Superior temporal gyrus (tissue), 1 donor: Measurements from ENCODE around the gene SH3RF2.
"Not testable (repeated sequence)": the region's sequence is repeated elsewhere in the genome, so short reads cannot be mapped to it uniquely, and the experiment has no call there.

ENCODE experiments used
- DNase-seq: peaks from one replicate; pipeline ENCODE4 v3.0.0-alpha.2; 2016; ENCODE audit errors: extremely low spot score

The SH3RF2 gene

DNA sequence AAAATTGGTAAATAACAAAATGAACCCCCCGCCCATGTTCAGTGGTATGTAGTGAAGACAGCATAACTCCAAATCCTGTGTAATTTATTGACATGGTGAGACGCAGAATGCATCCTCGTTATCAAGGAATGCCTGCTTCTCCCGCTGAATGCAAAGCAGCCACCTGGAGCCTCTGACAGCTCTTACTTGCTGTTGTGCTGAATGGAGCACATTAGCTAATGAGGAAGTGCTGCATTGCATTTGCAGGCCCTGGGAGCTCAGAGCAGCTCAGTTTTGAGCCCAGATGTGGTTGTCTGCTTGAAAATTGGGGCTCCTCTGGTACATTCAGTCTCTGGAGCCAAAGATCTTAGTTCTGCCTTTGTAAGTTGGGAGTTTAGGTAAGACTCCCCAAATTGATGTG lies 140.1 kb downstream of the SH3RF2 start:
- no peak for DNase-seq

DNA sequence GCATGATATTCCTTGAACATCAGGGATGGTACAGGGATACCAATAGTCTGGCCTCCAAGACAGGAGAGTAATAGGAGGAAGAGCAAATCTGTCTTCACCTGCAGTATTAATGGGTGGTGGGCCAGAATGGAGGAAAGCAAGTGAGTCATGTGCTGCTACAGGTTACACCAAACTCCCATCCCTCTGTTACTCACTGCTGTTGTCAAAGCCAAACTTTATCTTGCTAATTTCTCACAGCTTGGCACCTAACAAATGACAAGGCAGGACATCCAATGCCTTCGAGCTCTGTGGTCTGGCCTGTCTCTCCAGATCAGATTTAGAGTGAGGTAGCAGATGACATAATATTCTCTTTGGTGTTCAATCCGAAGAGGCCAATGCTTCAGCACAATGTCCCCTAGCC lies 142.2 kb downstream of the SH3RF2 start:
- DNase-seq = no peak

DNA sequence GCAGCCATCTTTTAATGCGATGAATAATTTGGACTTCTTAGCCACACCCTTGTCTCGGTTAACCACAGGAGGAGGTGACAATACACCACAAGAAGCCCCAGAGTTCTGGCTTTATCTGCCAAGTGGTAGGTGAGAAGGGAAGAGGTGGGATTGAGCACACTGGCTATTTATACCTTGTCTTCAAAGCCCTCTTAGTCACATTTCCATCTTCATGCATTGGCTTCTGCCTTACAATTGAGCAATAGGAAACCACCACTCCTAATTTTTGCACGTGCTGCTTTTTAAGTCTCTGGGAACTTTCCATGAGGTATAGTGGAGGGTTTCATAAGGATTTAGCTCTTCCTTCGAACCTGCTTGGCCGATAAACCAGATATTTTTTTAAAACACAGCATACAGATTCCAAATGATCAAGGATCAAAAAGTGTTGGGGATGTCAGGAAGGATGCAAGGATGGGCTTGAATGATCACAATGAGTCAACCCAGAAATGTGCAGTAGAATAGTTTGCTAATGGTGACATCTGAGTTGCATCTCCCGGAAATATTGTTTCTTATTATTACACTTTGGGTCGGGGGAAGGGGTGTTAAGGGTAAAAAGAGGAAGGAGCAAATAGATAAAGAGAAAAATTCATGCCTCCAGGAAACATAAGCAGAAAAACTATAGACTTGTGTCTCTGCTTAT lies 143.5 kb downstream of the SH3RF2 start:
- no peak for DNase-seq

DNA sequence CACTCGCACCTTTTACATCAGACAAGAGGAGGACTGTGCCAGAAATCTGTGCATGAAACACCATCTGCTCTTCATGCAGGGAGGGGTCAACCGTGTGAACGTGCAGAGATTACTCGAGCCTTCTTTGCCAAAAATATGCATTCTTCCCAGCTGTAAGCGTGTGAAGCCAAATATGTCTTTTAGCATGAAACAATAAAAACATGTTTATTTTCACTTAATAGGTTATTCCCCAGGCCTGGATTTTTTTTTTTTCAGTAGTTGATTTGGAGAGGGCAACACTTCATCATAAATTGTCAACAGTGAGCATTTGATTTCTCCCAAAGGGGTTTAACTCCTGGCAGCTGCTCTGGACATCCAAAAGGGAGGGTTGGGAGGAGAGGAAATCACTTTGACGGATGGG lies 145.2 kb downstream of the SH3RF2 start:
- no peak for DNase-seq

DNA sequence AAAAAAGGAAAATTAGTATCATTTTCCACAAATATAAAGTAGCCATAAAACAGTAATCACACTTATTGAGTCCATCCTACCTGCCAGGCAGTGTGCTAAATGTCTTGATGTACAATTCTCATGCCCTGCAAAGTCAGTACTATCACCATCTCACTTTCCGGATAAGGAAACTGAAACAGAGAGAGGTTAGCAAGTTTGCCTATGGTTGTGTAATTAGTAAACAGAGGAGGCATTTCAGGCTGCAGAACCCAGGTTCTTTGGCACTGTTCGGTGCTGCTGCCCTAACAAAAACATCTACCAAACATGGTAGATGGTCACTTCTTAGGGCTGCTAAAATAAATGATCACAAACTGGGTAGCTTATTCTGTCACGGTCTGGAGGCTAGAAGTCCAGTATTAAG lies 146.4 kb downstream of the SH3RF2 start:
- DNase-seq = no peak

DNA sequence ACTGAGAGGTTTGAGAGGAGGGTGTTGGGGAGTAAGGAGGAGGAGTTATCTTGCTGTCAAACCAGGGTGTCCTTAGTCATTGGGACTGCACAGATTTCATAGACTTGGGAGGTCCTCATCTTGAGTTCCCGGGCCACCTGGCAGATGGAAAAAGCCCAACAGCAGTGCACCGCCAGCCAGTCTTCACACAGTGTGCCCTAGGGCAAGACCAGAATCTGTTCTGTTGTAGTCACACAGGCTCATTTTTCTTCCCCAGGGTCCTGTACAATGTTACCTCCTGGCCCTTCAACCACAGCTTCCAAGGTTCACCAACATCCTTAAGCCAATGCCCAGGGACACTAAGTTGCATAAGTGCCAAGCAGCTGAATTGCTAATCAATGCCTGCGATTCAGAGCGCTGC lies 148.0 kb downstream of the SH3RF2 start:
- no peak for DNase-seq

DNA sequence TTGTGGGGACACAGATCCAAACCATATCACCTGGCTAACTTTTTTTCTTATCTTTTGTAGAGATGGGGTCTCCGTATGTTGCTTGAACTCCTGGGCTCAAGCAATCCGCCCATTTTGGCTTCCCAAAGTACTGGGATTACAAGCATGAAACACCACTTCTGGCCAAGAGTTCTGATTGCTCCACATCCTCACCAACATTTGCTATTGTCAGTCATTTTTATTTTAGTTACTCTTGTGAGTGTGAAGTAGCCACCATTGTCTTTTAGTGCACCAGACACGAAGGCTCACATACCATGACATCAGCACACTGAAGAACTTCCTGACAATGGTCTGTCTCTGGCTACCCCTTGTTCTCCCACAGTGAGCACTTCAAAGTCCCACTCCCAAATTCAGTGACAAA lies 151.7 kb downstream of the SH3RF2 start:
- DNase-seq = no peak

DNA sequence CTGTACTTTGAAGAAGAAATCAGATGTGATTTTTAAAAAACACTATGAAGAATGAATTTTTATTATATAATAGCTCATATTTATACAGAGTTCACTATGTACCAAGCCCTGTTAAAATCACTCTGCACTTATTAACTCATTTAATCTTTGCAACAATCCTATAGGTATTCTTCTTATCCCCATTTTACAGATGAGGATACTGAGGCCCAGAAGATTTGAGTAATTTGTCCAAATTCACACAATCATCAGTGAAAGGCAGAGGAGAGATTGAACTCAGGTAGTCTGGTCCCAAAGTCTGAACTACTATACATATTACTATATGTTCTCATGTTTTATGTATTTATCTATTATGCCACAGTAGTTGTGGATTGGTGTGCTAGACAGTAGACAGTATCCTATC lies 152.9 kb downstream of the SH3RF2 start:
- DNase-seq = no peak

DNA sequence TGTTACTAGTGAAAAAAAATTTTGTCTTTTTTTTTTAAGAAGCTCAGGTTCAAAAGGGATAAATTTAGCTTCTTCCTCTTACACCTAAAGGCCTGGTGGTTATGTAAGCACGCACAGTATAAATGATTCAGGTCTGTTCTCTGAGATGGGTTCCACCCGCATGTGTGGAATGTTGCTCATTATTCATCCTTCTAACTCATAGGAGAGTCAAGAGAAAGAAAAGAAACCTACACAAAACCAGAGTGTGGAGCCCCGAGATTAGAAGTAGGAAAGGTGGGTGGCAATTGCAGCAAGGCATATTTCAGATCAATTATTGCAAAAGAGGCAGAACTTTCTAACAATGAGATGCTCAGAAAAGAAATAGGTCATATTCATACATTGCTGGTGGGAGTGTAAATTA lies 155.5 kb downstream of the SH3RF2 start:
- no peak for DNase-seq

DNA sequence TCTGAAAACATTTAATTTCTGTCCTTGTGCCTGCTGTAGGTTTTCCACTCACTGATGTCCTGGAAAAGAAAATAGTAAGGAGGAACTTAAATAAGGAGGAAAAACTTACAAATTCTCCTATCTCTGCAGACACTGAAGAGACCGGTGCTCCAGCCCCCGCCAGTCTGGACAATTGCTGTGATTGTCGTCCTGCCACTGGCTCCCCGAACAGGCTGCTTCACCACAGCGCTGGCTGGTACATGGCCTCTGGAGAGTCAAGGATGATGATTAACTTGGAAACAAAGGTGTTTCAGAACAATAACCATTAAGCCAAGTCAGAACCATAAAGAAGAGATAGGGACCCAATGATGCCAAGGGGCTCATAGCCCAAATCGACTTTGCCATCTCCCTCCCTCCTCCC lies 161.7 kb downstream of the SH3RF2 start:
- DNase-seq = no peak

DNA sequence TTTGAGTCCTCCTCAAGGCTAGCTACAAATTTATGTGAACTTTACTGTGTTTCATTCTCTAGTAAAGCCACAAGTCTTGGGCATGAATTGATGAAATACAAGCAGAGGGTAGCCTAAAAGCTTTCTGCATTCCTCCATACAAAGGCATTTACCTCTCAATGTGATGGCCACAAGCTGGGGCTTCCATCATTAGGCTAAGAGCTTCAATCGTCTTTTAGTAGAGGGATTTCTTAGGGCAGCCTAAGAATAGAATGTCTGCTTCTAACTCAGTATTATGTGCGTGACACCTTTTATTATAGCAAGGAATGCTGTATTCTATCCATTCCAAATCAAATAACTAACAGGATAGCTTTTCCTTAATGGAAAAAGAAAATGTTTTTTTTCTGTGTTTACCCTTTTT lies 165.3 kb downstream of the SH3RF2 start:
- DNase-seq = no peak

DNA sequence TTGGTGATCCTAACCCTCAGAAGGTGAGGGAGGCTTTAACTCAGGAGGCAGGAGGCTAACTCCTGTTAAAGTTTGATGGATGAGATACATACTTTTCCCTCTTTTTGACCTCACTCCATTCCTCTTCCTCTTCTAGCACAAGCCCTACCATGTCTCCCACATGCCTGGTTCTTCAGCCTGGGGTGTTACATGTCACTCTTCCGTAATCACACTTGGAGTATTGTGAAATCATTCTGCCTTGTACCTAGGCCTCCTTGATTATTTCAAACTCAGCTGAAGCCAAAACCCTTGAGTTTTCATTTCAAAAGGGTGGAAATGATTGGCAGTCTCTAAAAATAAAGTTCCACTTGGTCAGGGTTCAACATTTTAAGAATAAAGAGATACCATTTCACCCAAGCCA lies 167.2 kb downstream of the SH3RF2 start:
- DNase-seq = no peak

DNA sequence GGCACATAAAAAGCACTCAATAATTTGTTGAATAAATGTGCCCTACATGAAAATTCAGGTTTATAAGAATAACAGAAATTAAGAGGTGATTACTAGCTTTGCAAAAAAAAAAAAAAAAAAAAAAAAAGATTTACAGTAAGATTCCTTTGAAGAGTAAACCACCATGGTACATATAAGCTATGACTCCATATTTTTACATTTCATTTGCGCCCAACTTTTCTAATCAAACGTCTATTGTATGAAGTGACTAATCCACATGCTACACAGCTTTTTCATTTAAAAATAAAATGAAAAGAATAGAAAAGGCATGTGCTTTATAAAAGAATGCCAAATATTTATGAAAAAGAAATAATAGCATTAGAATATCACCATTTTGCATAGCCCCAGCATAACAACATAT lies 169.1 kb downstream of the SH3RF2 start, which contains the start of gene PLAC8L1:
PLAC8L1 (minus strand) TSS at position 101 of the 400 bp plus-strand sequence. CDS start 1,266 bp downstream, outside the sequence.
- no peak for DNase-seq

DNA sequence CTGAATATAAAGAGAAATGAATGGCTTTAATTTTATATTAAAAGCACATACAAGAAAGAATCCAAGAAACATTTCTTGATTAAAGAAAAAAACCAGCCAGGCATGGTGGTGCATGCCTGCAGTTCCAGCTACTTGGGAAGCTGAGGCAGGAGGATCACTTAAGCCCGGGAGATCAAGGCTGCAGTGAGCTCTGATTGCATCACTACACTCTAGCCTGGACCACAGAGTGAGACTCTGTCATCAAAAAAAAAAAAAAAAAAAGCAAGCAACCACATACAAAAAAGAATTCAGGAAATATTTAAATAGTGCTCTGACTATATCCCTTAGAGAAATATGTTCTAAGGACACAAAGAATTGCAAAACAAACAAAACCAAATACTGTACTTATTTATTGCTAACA lies 171.5 kb downstream of the SH3RF2 start:
- no peak for DNase-seq

DNA sequence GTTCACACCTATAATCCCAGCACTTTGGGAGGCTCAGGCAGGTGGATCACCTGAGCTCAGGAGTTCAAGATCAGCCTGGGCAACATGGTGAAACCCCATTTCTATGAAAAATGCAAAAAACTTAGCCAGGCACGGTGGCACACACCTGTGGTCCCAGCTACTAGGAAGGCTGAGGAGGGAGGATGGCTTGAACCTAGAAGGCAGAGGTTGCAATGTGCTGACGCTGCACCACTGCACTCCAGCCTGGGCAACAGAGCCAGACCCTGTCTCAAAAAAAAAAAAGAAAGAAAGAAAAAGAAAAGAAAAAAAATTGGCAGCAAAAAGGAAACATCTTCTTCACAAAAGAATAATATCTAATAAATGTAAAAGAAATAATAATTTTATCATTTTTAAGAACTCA lies 172.5 kb downstream of the SH3RF2 start:
- DNase-seq = not testable (repeated sequence)

DNA sequence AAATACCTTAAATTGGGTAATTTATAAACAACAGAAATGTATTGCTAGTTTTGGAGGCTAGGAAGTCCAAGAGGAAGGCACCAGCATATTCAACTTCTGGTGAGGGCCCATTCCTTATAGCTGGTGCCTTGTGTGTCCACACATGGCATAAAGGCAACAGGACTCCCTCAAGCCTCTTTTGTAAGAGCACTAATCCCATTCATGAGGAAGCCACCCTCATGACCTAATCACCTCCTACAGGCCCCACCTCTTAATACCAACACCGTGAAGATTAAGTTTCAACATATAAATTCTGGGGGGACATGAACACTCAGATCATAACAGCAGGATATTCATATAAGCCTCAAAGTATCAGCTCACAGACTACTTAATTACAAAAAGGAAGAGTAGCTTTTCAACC lies 173.0 kb downstream of the SH3RF2 start:
- DNase-seq = no peak

DNA sequence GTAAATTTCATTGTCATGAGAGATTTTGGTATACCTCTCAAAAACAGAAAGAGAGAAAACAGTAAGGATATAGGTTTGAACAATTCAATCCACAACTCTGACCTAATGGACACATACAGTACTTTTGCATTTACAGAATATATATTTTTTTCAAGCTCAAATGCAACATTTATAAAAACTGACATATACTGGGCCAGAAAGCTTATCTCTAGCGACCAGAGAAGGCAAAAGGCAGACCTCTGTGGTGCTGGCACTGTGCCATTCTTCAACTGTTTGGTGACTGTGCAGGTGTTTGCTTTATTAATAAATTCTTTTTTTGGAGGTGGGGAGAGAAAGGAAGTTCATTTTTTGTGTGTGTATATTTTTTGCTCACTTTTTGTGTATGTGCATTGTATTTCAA lies 175.0 kb downstream of the SH3RF2 start:
- DNase-seq = no peak

DNA sequence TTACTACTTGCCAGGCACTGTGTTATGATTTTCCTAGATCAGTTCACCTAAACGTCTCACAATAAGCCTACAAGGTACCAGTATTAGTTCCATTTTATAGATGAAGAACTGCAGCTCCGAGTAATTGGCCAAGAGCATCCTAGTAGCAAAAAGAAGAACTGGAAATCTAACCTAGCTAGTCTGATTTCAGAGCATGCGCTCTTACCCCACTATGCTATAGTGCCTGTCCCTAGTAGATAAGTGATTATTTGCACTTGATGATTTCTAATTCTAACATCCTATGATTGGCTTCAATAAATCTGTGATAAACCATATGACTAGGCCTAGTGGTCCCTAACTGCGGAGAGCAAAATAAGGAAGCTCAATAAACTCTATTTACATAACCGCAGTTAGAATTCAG lies 176.1 kb downstream of the SH3RF2 start:
- DNase-seq = no peak
